Endothelial cell of umbilical vein (primary cell): ENCODE measurements around the gene TYRP1. TPM values are rescaled to one million over a fixed set of nuclear protein-coding genes. Genes with fewer than 3 reads are reported as not detected.

ENCODE experiments used
- BruUV-seq: library from RNA; stranded (reverse); fragments of 400-500 nt; replicated peaks from 2 replicates; lab custom pipeline; 2021; lab: Mats Ljungman, UMichigan
- CTCF ChIA-PET: fragments of 300-600, 350-600 bp; sonication (Branson Sonifier 250); formaldehyde crosslinking; loops from one replicate; lab custom pipeline; 2021; ENCODE audit warnings: antibody characterized with exemption, inconsistent platforms; lab: Charles Lee
- POLR2A ChIA-PET: fragments of 300-600, 350-600 bp; sonication (Branson Sonifier 250); formaldehyde crosslinking; loops from one replicate; lab custom pipeline; 2021; ENCODE audit warnings: antibody characterized with exemption, inconsistent platforms; lab: Charles Lee
- DNase-seq: peaks from one replicate; pipeline ENCODE4 v3.0.0-alpha.2; 2011; ENCODE audit warnings: low read depth, low spot score
- FAIRE-seq: peaks from 2 replicates; lab custom pipeline; 2011; peaks lifted over from hg19 to GRCh38; lab: Jason Lieb, UNC
- H2AFZ ChIP-seq: 2 replicates; pipeline ENCODE4 v1.6.0; 2012; ENCODE audit warnings: low read depth, low read length, control low read depth, inconsistent platforms
- H3K27ac ChIP-seq: 2 replicates; pipeline ENCODE4 v1.5.1; 2011; ENCODE audit warnings: low read depth, mild to moderate bottlenecking, control low read depth, low read length, moderate library complexity; ENCODE audit not compliant: insufficient read depth
- H3K27me3 ChIP-seq, 2 experiments: 2 replicates each; pipeline versions ENCODE4 v1.6.0 to v1.6.1; 2011; ENCODE audit warnings: low read length in 2 of 2, mixed read lengths in 1 of 2; ENCODE audit not compliant: control insufficient read depth in 2 of 2, insufficient read depth in 2 of 2
- H3K36me3 ChIP-seq, 2 experiments: 2 replicates in 1 of 2; 3 replicates in 1 of 2; pipeline ENCODE4 v1.5.1; 2011; ENCODE audit warnings: low read length in 2 of 2, mild to moderate bottlenecking in 1 of 2, moderate library complexity in 1 of 2; ENCODE audit not compliant: control insufficient read depth in 2 of 2, insufficient read depth in 2 of 2; ENCODE audit errors: extremely low read depth in 1 of 2
- H3K4me1 ChIP-seq: 3 replicates; pipeline ENCODE4 v1.5.1; 2011; ENCODE audit warnings: mild to moderate bottlenecking, low read length; ENCODE audit not compliant: control insufficient read depth, insufficient read depth; ENCODE audit errors: extremely low read depth
- H3K4me2 ChIP-seq: 2 replicates; pipeline ENCODE4 v1.6.1; 2011; ENCODE audit warnings: low read length, control low read depth, mixed read lengths; ENCODE audit not compliant: insufficient read depth
- H3K4me3 ChIP-seq, 3 experiments: fragments of 200-600 bp in 1 of 3; sonication (generic), shearing (Covaris generic) in 1 of 3; replicated peaks in 1 of 3; 2 replicates each; pipeline ENCODE4 v1.5.1; 2011 to 2016; ENCODE audit warnings: control low read depth in 3 of 3, low read length in 3 of 3, mild to moderate bottlenecking in 2 of 3, inconsistent platforms in 1 of 3, low read depth in 1 of 3, moderate library complexity in 1 of 3; ENCODE audit not compliant: insufficient read depth in 1 of 3
- H3K79me2 ChIP-seq: 2 replicates; pipeline ENCODE4 v1.6.0; 2012; ENCODE audit warnings: low read length, inconsistent platforms; ENCODE audit not compliant: control insufficient read depth, insufficient read depth
- H3K9ac ChIP-seq: replicated peaks from 2 replicates; pipeline ENCODE3; 2011; ENCODE audit warnings: low read length, control low read depth; ENCODE audit not compliant: insufficient read depth; ENCODE audit errors: extremely low read depth
- H3K9me1 ChIP-seq: replicated peaks from 3 replicates; pipeline ENCODE4 v1.6.0; 2011; ENCODE audit warnings: mild to moderate bottlenecking, low read length; ENCODE audit not compliant: control insufficient read depth, insufficient read depth; ENCODE audit errors: extremely low read depth
- H3K9me3 ChIP-seq: replicated peaks from 2 replicates; pipeline ENCODE4 v1.5.1; 2012; ENCODE audit warnings: low read length, inconsistent platforms; ENCODE audit not compliant: control insufficient read depth, insufficient read depth
- H4K20me1 ChIP-seq: replicated peaks from 2 replicates; pipeline ENCODE3; 2011; ENCODE audit warnings: mild to moderate bottlenecking, low read length; ENCODE audit not compliant: control insufficient read depth, insufficient read depth; ENCODE audit errors: extremely low read depth
- EZH2 ChIP-seq: IDR thresholded peaks from 2 replicates; pipeline ENCODE4 v1.6.1; 2012; ENCODE audit warnings: borderline replicate concordance, low read depth, mild to moderate bottlenecking, moderate library complexity, low read length, inconsistent platforms; ENCODE audit not compliant: severe bottlenecking
- FOS ChIP-seq: IDR thresholded peaks from 2 replicates; pipeline ENCODE4 v1.6.1; 2011; ENCODE audit warnings: mild to moderate bottlenecking, low read length, moderate library complexity, borderline replicate concordance; ENCODE audit not compliant: insufficient read depth
- GATA2 ChIP-seq: IDR thresholded peaks from 2 replicates; pipeline ENCODE4 v1.7.0; 2011; ENCODE audit warnings: low read depth, mild to moderate bottlenecking, moderate library complexity, mixed read lengths, low read length; ENCODE audit not compliant: insufficient read length, insufficient read depth
- JUN ChIP-seq: IDR thresholded peaks from 2 replicates; pipeline ENCODE4 v1.6.1; 2011; ENCODE audit warnings: borderline replicate concordance, low read depth; ENCODE audit not compliant: insufficient read length, insufficient read depth
- MYC ChIP-seq: IDR thresholded peaks from one replicate; pipeline ENCODE4 v1.6.1; 2011; ENCODE audit warnings: mild to moderate bottlenecking, low read depth, low read length
- POLR2A ChIP-seq: IDR thresholded peaks from 2 replicates; pipeline ENCODE4 v1.6.1; 2012; ENCODE audit warnings: low read depth, mild to moderate bottlenecking, control low read depth, low read length
- POLR2AphosphoS5 ChIP-seq: IDR thresholded peaks from 2 replicates; pipeline ENCODE4 v1.6.1; 2012; ENCODE audit warnings: low read depth, mild to moderate bottlenecking, control low read depth, low read length, moderate library complexity; ENCODE audit not compliant: insufficient read depth
- dilution Hi-C: fragments of 300-500 bp; cut with MboI; formaldehyde crosslinking; loops from one replicate; pipeline ENCODE4 v1.15.0; 2019; ENCODE audit warnings: low sequenced_read_pairs; ENCODE audit not compliant: extremely low pct_ligation_motif_present
- intact Hi-C: fragments of 100-400 bp; cut with micrococcal nuclease; formaldehyde crosslinking; loops from one replicate; pipeline ENCODE4 v1.10.0; 2022
- polyA plus RNA-seq, 4 experiments: library from polyadenylated mRNA; depleted of rRNA in 3 of 4; stranded (reverse) in 3 of 4; unstranded in 1 of 4; fragments of >200 nt; gene quantifications; 2 replicates each; pipeline versions ENCODE4 v1.2.1 to v1.2.3, GENCODE V29; 2011 to 2012; ENCODE audit warnings: missing spikeins in 1 of 4
- total RNA-seq: library from RNA; stranded (reverse); gene quantifications from 2 replicates; pipeline ENCODE4 v1.2.3, GENCODE V29; 2021
- TF ChIP-seq, protein P1 (sequence below): IDR thresholded peaks from 2 replicates; pipeline ENCODE4 v1.6.1; 2011; ENCODE audit not compliant: insufficient read depth, insufficient read length
- TF ChIP-seq, protein P2 (sequence below), 2 donors: IDR thresholded peaks; 1 replicate in 1 of 2; 2 replicates in 1 of 2; pipeline ENCODE4 v1.5.1; 2011; ENCODE audit warnings: low read length in 2 of 2, mild to moderate bottlenecking in 2 of 2, moderate library complexity in 2 of 2, control low read depth in 1 of 2, inconsistent platforms in 1 of 2, low read depth in 1 of 2; ENCODE audit not compliant: insufficient read depth in 1 of 2; ENCODE audit errors: extremely low read depth in 1 of 2

The TYRP1 gene
- total and polyA plus RNA-seq, 2 donors (not counting 3 experiments of a cell fraction or from before 2014, with no cell fraction given), result 0.63 TPM; not detected in 1

DNA sequence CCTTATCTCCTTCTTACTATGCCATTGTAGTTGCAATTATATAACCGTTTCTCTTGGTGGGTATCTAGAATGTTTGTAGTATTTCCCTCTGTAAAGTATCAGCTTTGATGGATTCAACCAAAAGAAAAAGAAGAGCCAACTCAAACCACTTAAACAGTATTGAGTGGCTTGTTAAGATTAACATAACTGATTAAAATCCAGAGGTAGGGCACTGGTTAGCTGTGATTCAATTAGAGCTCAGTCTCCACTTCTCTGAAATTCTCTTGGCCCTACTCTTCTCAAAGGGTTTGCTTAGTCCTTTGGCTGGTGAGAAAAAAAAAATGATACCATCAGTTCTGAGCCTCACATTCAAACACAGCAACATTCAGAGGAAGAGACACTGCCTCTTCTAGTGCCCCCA lies 37.0 kb downstream of the TYRP1 start:
- H3K36me3 ChIP-seq, result no peaks in the 10 kb centered on the region
- no peak for DNase-seq
- BruUV-seq, result no TSS peak
- H3K79me2 ChIP-seq, result no peaks in the 10 kb centered on the region
- ChIA-PET POLR2A (no interaction called here), CTCF (interaction anchor here (0.7 to 1.2 kb wide), 6 partner anchors 11 to 154 kb away, joined by 3 to 5 read pairs (median 3); no protein-coding TSS in a partner anchor)
- H3K4me1 ChIP-seq, result peaks cover 4% of the 10 kb centered on the region
- TF ChIP-seq JUN, result no peak
- TF ChIP-seq, protein P1, sequence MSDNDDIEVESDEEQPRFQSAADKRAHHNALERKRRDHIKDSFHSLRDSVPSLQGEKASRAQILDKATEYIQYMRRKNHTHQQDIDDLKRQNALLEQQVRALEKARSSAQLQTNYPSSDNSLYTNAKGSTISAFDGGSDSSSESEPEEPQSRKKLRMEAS, result no peak
- TF ChIP-seq, protein P2, sequence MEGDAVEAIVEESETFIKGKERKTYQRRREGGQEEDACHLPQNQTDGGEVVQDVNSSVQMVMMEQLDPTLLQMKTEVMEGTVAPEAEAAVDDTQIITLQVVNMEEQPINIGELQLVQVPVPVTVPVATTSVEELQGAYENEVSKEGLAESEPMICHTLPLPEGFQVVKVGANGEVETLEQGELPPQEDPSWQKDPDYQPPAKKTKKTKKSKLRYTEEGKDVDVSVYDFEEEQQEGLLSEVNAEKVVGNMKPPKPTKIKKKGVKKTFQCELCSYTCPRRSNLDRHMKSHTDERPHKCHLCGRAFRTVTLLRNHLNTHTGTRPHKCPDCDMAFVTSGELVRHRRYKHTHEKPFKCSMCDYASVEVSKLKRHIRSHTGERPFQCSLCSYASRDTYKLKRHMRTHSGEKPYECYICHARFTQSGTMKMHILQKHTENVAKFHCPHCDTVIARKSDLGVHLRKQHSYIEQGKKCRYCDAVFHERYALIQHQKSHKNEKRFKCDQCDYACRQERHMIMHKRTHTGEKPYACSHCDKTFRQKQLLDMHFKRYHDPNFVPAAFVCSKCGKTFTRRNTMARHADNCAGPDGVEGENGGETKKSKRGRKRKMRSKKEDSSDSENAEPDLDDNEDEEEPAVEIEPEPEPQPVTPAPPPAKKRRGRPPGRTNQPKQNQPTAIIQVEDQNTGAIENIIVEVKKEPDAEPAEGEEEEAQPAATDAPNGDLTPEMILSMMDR (IDR thresholded peaks at IDR 0.05; ENCODE audit: extremely low read depth in 1 of 2, insufficient read depth in 1 of 2, low read depth in 1 of 2, low read length in 2 of 2), result no peak
- no peak for TF ChIP-seq EZH2
- no peak for TF ChIP-seq POLR2AphosphoS5
- no peak for TF ChIP-seq POLR2A
- TF ChIP-seq MYC, result no peak
- TF ChIP-seq GATA2, result no peak
- TF ChIP-seq FOS, result no peak
- H4K20me1 ChIP-seq, result no peaks in the 10 kb centered on the region
- peak overlapping the region; percentile 73 for H2AFZ ChIP-seq
- no peak overlapping the region for H3K27ac ChIP-seq
- no peak overlapping the region for H3K9ac ChIP-seq
- no peaks in the 10 kb centered on the region for H3K27me3 ChIP-seq
- no peaks in the 10 kb centered on the region for H3K9me3 ChIP-seq
- no peak overlapping the region for H3K4me2 ChIP-seq
- FAIRE-seq, result peak; percentile 76
- dilution Hi-C loops (no loop called here), intact Hi-C loops (no loop called here)
- H3K4me3 ChIP-seq, result no peak overlapping the region
- no peaks in the 10 kb centered on the region for H3K9me1 ChIP-seq
